HepG2 (cell line): Measurements from ENCODE around the gene SMNDC1.

Experiments used
- CREB1 ChIP-seq, 2 experiments: fragments of 450-650 bp in 1 of 2; IDR thresholded peaks; 2 replicates each; pipeline ENCODE4 v1.6.1; 2016 to 2017; ENCODE audit warnings: control low read depth in 1 of 2, mild to moderate bottlenecking in 1 of 2, missing compliant biosample characterization in 1 of 2, missing genetic modification characterization in 1 of 2
- FIP1L1 ChIP-seq: fragments of 200-400 bp; formaldehyde crosslinking; IDR thresholded peaks from 2 replicates; pipeline ENCODE4 v1.6.1; 2018; ENCODE audit warnings: low read depth, mild to moderate bottlenecking, low read length, moderate library complexity, borderline replicate concordance; ENCODE audit not compliant: insufficient read depth
- GABPA ChIP-seq, 2 experiments: IDR thresholded peaks; 2 replicates each; pipeline ENCODE4 v1.6.1; 2011 to 2016; ENCODE audit warnings: low read depth in 2 of 2, low read length in 1 of 2, missing biosample characterization in 1 of 2, missing genetic modification characterization in 1 of 2
- NBN ChIP-seq: fragments of 450-650 bp; conservative IDR thresholded peaks from 2 replicates; pipeline ENCODE4 v1.6.1; 2017
- ONECUT2 ChIP-seq: sonication (generic); formaldehyde crosslinking; IDR thresholded peaks from 2 replicates; pipeline ENCODE4 v1.4.0; 2020; ENCODE audit warnings: missing genetic modification reagents
- SALL2 ChIP-seq: sonication (generic); formaldehyde crosslinking; IDR thresholded peaks from 2 replicates; pipeline ENCODE4 v1.8.1; 2023; ENCODE audit warnings: mild to moderate bottlenecking, missing genetic modification reagents, inconsistent platforms
- TFAP4 ChIP-seq: sonication (generic); IDR thresholded peaks from 2 replicates; pipeline ENCODE4 v1.6.1; 2016; ENCODE audit warnings: low read depth, borderline replicate concordance
- ZNF225 ChIP-seq: sonication (generic); formaldehyde crosslinking; IDR thresholded peaks from 2 replicates; pipeline ENCODE4 v1.4.0; 2020; ENCODE audit warnings: mild to moderate bottlenecking, missing genetic modification reagents
- ZNF496 ChIP-seq: sonication (generic); formaldehyde crosslinking; IDR thresholded peaks from 2 replicates; pipeline ENCODE4 v1.8.1; 2023; ENCODE audit warnings: mild to moderate bottlenecking, moderate library complexity, missing genetic modification reagents; ENCODE audit not compliant: insufficient replicate concordance

- no peak for TF ChIP-seq SALL2 (CRISPR knock-in tag)
- no peak for TF ChIP-seq ONECUT2
- no peak for TF ChIP-seq CREB1 (IDR thresholded peaks at IDR 0.05)
- TF ChIP-seq CREB1 (CRISPR knock-in tag; IDR thresholded peaks at IDR 0.05): no peak
- TF ChIP-seq NBN: no peak
- TF ChIP-seq TFAP4: no peak
- no peak for TF ChIP-seq FIP1L1
- TF ChIP-seq GABPA (IDR thresholded peaks at IDR 0.05; ENCODE audit: low read depth, low read length): no peak
- TF ChIP-seq GABPA (CRISPR knock-in tag; IDR thresholded peaks at IDR 0.05; ENCODE audit: low read depth): no peak
- TF ChIP-seq ZNF225 (CRISPR knock-in tag): no peak
- no peak for TF ChIP-seq ZNF496 (CRISPR knock-in tag)
Observed at GRCh38 chr10:110323503-110323902, 18.8 kb upstream of the SMNDC1 start.
